HepG2 (cell line): Measurements from ENCODE around the gene ZNF585A. TPM values are rescaled to one million over a fixed set of nuclear protein-coding genes. Genes with fewer than 3 reads are reported as not detected.

ENCODE experiments used
- BRD4 ChIP-seq: sonication (generic); formaldehyde crosslinking; IDR thresholded peaks from 2 replicates; pipeline ENCODE4 v1.4.0; 2020; ENCODE audit warnings: missing genetic modification reagents
- FOSL2 ChIP-seq: sonication (generic); formaldehyde crosslinking; IDR thresholded peaks from 2 replicates; pipeline ENCODE4 v1.4.0; 2020; ENCODE audit warnings: missing genetic modification reagents
- JARID2 ChIP-seq: sonication (generic); formaldehyde crosslinking; IDR thresholded peaks from 2 replicates; pipeline ENCODE4 v1.8.1; 2023; ENCODE audit warnings: missing genetic modification reagents, inconsistent platforms; ENCODE audit not compliant: insufficient replicate concordance
- NCOA1 ChIP-seq: sonication (generic); formaldehyde crosslinking; IDR thresholded peaks from 2 replicates; pipeline ENCODE4 v1.9.0; 2021; ENCODE audit warnings: missing genetic modification reagents
- PHF21A ChIP-seq: sonication (generic); formaldehyde crosslinking; IDR thresholded peaks from 2 replicates; pipeline ENCODE4 v1.5.0; 2020; ENCODE audit warnings: mild to moderate bottlenecking, missing genetic modification reagents
- RAD21 ChIP-seq: fragments of 450-650 bp; formaldehyde crosslinking; IDR thresholded peaks from 2 replicates; pipeline ENCODE4 v1.5.0; 2020; ENCODE audit warnings: mild to moderate bottlenecking
- RARA ChIP-seq: IDR thresholded peaks from 2 replicates; pipeline ENCODE4 v1.6.1; 2016; ENCODE audit warnings: missing genetic modification reagents, missing compliant biosample characterization
- SP4 ChIP-seq: sonication (generic); formaldehyde crosslinking; IDR thresholded peaks from 2 replicates; pipeline ENCODE4 v1.8.1; 2023; ENCODE audit warnings: mild to moderate bottlenecking, missing genetic modification reagents
- TOPORS ChIP-seq: sonication (generic); formaldehyde crosslinking; IDR thresholded peaks from 2 replicates; pipeline ENCODE4 v1.8.0; 2023; ENCODE audit warnings: mild to moderate bottlenecking, missing genetic modification reagents
- ZBTB20 ChIP-seq: sonication (generic); formaldehyde crosslinking; IDR thresholded peaks from 2 replicates; pipeline ENCODE4 v1.8.1; 2023; ENCODE audit warnings: missing genetic modification reagents, low read depth, mild to moderate bottlenecking, borderline replicate concordance
- ZBTB7A ChIP-seq: sonication (generic); formaldehyde crosslinking; IDR thresholded peaks from 2 replicates; pipeline ENCODE4 v1.8.0; 2022; ENCODE audit warnings: mild to moderate bottlenecking, missing genetic modification reagents
- ZNF121 ChIP-seq: sonication (generic); formaldehyde crosslinking; IDR thresholded peaks from 2 replicates; pipeline ENCODE4 v1.5.0; 2020; ENCODE audit warnings: mild to moderate bottlenecking, missing genetic modification reagents
- ZNF317 ChIP-seq: sonication (generic); formaldehyde crosslinking; IDR thresholded peaks from 2 replicates; pipeline ENCODE4 v1.5.0; 2020; ENCODE audit warnings: mild to moderate bottlenecking, missing genetic modification reagents
- ZNF570 ChIP-seq: sonication (generic); formaldehyde crosslinking; IDR thresholded peaks from 2 replicates; pipeline ENCODE4 v1.4.0; 2020; ENCODE audit warnings: mild to moderate bottlenecking, missing genetic modification reagents, borderline replicate concordance
- ZNF737 ChIP-seq: sonication (generic); formaldehyde crosslinking; IDR thresholded peaks from 2 replicates; pipeline ENCODE4 v1.5.0; 2020; ENCODE audit warnings: missing genetic modification reagents, mild to moderate bottlenecking, borderline replicate concordance
- ZNF841 ChIP-seq: sonication (generic); formaldehyde crosslinking; IDR thresholded peaks from 2 replicates; pipeline ENCODE4 v1.8.1; 2023; ENCODE audit warnings: missing genetic modification reagents, borderline replicate concordance
- polyA plus RNA-seq, 8 experiments: library from polyadenylated mRNA; depleted of rRNA in 3 of 8; stranded (reverse) in 7 of 8; unstranded in 1 of 8; fragments of >200 nt; fragmentation: Illumina TruSeq in 4 of 8; extraction: Trizol in 4 of 8; gene quantifications; 2 replicates each; pipeline versions ENCODE4 v1.2.1 to v1.2.3, GENCODE V29; 2011 to 2016; ENCODE audit warnings: low read depth in 4 of 8, missing spikeins in 1 of 8, mixed read lengths in 1 of 8; ENCODE audit not compliant: insufficient read depth in 1 of 8
- total RNA-seq, 5 experiments: library from RNA; depleted of rRNA; stranded (reverse); fragments of >200 nt; fragmentation: Illumina TruSeq; extraction: Trizol; gene quantifications; 2 replicates each; pipeline ENCODE4 v1.2.3, GENCODE V29; 2016; ENCODE audit warnings: low read depth in 1 of 5
- TF ChIP-seq, protein P1 (sequence below): IDR thresholded peaks from 2 replicates; pipeline ENCODE4 v1.6.1; 2016; ENCODE audit warnings: missing compliant biosample characterization, missing genetic modification reagents, borderline replicate concordance
- TF ChIP-seq, protein P2 (sequence below), 2 experiments: fragments of 450-650 bp in 1 of 2; sonication (generic) in 1 of 2; formaldehyde crosslinking; IDR thresholded peaks; 2 replicates each; pipeline versions ENCODE4 v1.5.0 to v1.8.0; 2020 to 2022; ENCODE audit warnings: mild to moderate bottlenecking in 1 of 2, missing genetic modification reagents in 1 of 2
- TF ChIP-seq, protein P3 (sequence below), 2 experiments: sonication (generic) in 1 of 2; formaldehyde crosslinking in 1 of 2; IDR thresholded peaks; 2 replicates each; pipeline versions ENCODE4 v1.4.0 to v1.6.1; 2016 to 2020; ENCODE audit warnings: borderline replicate concordance in 1 of 2, low read depth in 1 of 2, mild to moderate bottlenecking in 1 of 2, missing genetic modification reagents in 1 of 2
- TF ChIP-seq, protein P4 (sequence below): sonication (generic); formaldehyde crosslinking; IDR thresholded peaks from 2 replicates; pipeline ENCODE4 v1.5.1; 2020; ENCODE audit warnings: missing genetic modification reagents, mild to moderate bottlenecking, borderline replicate concordance
- TF ChIP-seq, protein P5 (sequence below): sonication (generic); formaldehyde crosslinking; IDR thresholded peaks from 2 replicates; pipeline ENCODE4 v1.8.1; 2023; ENCODE audit warnings: missing genetic modification reagents, mild to moderate bottlenecking, borderline replicate concordance

The ZNF585A gene
- total and polyA plus RNA-seq, 2 of the 13 experiments (the other 11 are each of a cell fraction or from before 2014, with no cell fraction given), result 7.1 to 8.5 TPM

DNA sequence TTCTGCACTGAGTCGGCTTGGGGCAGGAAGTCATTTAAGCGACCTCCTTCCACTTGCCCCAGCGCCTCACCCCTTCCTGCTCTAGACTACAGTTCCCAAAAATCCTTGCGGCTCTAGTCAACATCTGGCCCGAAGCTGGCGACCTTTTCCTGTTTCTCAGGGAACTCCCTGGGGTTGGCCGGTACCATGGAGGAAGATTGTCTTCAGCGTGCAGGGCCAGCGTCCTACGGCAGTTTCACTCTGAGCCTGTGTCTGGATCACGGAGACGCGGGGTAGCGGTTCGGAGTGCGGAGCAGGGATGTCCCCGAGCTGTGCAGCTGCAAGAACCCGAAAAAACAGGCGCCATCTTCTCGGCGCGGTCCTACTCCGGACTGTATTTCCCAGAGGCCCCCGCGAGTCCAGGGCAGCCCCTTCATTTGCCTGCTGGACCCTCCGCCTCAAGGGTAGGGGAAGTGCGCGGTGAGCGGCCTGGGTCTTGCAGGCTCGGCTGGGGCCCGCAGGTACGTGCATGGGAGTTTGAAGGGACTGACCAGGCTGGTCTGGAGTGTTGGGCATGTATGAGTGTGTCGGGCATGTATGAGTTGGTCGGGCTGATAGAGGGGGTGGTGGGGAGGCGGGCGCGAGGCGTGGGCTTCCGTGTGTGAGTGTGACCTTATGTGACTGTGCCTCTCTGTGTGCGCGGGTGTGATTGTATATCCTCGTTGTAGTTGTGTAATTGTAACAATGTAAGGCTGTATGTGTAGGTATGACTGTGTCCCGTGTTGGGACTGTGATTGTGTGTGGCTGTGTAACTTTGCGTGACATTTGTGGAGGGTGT is 45.5 kb upstream of the ZNF585A start, which contains the start of gene ZNF383 (continued):
- TF ChIP-seq TOPORS (CRISPR knock-in tag) (no peak; the same call in 1 of the 2 replicates), PHF21A (CRISPR knock-in tag) (peak; percentile 92), ZNF317 (peak; percentile 68), ZBTB20 (peak; percentile 61; the same call in 1 of the 2 replicates), ZBTB7A (CRISPR knock-in tag) (no peak), JARID2 (CRISPR knock-in tag) (no peak), BRD4 (CRISPR knock-in tag) (peak; percentile 24; the same call in 1 of the 2 replicates), RAD21 (CRISPR knock-in tag) (peak; percentile 36; the same call in 1 of the 2 replicates), ZNF841 (0 out of 2 replicates have a peak, but pooled peaks have one; percentile 30), RARA (CRISPR knock-in tag) (no peak), ZNF121 (CRISPR knock-in tag) (no peak), SP4 (CRISPR knock-in tag) (0 out of 2 replicates have a peak, but pooled peaks have one; percentile 51), ZNF570 (CRISPR knock-in tag) (no peak), FOSL2 (CRISPR knock-in tag) (no peak; the same call in 1 of the 2 replicates), ZNF737 (no peak; the same call in 1 of the 2 replicates), NCOA1 (CRISPR knock-in tag) (no peak)
- TF ChIP-seq, protein P1, sequence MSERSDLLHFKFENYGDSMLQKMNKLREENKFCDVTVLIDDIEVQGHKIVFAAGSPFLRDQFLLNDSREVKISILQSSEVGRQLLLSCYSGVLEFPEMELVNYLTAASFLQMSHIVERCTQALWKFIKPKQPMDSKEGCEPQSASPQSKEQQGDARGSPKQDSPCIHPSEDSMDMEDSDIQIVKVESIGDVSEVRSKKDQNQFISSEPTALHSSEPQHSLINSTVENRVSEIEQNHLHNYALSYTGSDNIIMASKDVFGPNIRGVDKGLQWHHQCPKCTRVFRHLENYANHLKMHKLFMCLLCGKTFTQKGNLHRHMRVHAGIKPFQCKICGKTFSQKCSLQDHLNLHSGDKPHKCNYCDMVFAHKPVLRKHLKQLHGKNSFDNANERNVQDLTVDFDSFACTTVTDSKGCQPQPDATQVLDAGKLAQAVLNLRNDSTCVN, result peak; percentile 46; the same call in 1 of the 2 replicates
- TF ChIP-seq, protein P2, sequence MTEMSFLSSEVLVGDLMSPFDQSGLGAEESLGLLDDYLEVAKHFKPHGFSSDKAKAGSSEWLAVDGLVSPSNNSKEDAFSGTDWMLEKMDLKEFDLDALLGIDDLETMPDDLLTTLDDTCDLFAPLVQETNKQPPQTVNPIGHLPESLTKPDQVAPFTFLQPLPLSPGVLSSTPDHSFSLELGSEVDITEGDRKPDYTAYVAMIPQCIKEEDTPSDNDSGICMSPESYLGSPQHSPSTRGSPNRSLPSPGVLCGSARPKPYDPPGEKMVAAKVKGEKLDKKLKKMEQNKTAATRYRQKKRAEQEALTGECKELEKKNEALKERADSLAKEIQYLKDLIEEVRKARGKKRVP (CRISPR knock-in tag; IDR thresholded peaks at IDR 0.05), result peak in 1 of 2 experiments; percentile 67; a peak in 2 of 4 replicates
- TF ChIP-seq, protein P3, sequence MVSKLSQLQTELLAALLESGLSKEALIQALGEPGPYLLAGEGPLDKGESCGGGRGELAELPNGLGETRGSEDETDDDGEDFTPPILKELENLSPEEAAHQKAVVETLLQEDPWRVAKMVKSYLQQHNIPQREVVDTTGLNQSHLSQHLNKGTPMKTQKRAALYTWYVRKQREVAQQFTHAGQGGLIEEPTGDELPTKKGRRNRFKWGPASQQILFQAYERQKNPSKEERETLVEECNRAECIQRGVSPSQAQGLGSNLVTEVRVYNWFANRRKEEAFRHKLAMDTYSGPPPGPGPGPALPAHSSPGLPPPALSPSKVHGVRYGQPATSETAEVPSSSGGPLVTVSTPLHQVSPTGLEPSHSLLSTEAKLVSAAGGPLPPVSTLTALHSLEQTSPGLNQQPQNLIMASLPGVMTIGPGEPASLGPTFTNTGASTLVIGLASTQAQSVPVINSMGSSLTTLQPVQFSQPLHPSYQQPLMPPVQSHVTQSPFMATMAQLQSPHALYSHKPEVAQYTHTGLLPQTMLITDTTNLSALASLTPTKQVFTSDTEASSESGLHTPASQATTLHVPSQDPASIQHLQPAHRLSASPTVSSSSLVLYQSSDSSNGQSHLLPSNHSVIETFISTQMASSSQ (IDR thresholded peaks at IDR 0.05; ENCODE audit: low read depth), result no peak
- TF ChIP-seq, protein P3 (CRISPR knock-in tag; IDR thresholded peaks at IDR 0.05; ENCODE audit: borderline replicate concordance), result 0 out of 2 replicates have a peak, but pooled peaks have one; percentile 22
- TF ChIP-seq, protein P4, sequence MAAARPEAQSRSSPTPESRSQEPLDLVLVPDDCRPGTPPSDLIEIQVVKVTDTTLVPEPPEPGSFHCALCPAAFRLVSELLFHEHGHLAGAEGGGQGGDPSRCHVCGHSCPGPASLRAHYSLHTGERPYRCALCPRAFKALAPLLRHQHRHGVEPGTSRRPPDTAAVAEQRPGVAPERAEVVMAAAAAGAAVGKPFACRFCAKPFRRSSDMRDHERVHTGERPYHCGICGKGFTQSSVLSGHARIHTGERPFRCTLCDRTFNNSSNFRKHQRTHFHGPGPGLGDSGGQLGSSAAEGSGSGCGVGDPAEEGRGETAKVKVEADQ (CRISPR knock-in tag), result 0 out of 2 replicates have a peak, but pooled peaks have one; percentile 69
- TF ChIP-seq, protein P5, sequence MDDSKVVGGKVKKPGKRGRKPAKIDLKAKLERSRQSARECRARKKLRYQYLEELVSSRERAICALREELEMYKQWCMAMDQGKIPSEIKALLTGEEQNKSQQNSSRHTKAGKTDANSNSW (CRISPR knock-in tag), result no peak
